ENCODE results near the gene MRPL24. TPM values are rescaled to one million over a fixed set of nuclear protein-coding genes. Genes with fewer than 3 reads are reported as not detected.

Gene MRPL24
- total and polyA plus RNA-seq, 4 donors: 26.7 to 120 (median 79.5) TPM

DNA sequence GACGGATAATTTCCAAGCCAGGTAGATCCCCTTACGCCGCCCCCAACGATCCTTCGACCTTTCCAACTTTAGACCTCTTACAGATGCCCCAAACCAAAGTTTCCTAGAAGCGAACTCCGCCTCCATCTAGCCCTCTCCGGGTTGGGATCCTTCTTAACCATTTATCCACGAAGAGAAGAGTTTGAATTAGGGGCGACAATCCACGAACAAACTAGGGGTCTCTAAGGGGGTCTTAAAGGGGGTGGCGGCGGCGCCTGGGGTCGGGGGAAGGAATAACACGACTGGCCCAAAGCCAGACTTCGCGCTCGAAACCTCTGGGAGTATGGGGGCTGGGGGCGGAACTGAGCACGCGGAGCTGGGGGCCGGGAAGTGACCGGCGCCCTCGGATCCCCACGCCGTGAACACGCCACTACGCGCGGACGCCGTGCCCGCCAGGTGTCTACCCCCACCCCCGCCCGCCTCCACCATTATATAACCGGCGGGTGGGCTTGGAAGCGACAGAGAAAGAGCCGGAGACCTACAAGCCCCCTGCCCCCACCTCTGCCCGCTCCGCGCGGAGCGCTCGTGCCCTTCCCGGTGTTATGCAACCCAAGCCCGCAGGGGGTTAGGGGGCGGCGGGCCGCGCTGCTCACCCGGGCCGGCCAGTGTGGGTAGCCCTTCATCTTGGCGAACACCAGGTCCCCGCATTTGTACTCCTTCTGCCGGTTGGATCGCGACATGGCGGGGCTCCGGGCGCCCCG is 10.0 kb upstream of the MRPL24 start:
- ATAC-seq (ENCODE audit: insufficient read depth, low FRiP score) (no peak), DNase-seq (peak; percentile 59 to 63 (median 60))
- no peaks in the 10 kb centered on the region for H3K9me3 ChIP-seq (ENCODE audit: control insufficient read depth in 4 of 4, insufficient read depth in 3 of 4, low read length in 3 of 4)
- TF ChIP-seq, protein P1, sequence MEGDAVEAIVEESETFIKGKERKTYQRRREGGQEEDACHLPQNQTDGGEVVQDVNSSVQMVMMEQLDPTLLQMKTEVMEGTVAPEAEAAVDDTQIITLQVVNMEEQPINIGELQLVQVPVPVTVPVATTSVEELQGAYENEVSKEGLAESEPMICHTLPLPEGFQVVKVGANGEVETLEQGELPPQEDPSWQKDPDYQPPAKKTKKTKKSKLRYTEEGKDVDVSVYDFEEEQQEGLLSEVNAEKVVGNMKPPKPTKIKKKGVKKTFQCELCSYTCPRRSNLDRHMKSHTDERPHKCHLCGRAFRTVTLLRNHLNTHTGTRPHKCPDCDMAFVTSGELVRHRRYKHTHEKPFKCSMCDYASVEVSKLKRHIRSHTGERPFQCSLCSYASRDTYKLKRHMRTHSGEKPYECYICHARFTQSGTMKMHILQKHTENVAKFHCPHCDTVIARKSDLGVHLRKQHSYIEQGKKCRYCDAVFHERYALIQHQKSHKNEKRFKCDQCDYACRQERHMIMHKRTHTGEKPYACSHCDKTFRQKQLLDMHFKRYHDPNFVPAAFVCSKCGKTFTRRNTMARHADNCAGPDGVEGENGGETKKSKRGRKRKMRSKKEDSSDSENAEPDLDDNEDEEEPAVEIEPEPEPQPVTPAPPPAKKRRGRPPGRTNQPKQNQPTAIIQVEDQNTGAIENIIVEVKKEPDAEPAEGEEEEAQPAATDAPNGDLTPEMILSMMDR (IDR thresholded peaks at IDR 0.05; ENCODE audit: control extremely low read depth, extremely low read depth): no peak
- H3K27ac ChIP-seq (ENCODE audit: low read depth in 1 of 2, low read length in 1 of 2): peak overlapping the region; percentile 92 to 93
- peaks cover 0 to under 1% (median 0%) of the 10 kb centered on the region in 4 donors for H3K36me3 ChIP-seq (ENCODE audit: control insufficient read depth in 4 of 4, insufficient read depth in 4 of 4, low read length in 4 of 4)
- 0% methylated on average over 49 to 64 of the region's 64 CpGs for WGBS, 2 donors
- H3K4me3 ChIP-seq: peak overlapping the region; percentile 83
- H3K27me3 ChIP-seq (ENCODE audit: control insufficient read depth in 3 of 3, insufficient read depth in 3 of 3, low read length in 2 of 3): no peaks in the 10 kb centered on the region
- H3K4me1 ChIP-seq (ENCODE audit: control insufficient read depth in 5 of 5, insufficient read depth in 5 of 5, low read length in 5 of 5): peaks cover 9 to 52% (median 22%) of the 10 kb centered on the region in 5 donors
- peak overlapping the region; percentile 65 to 80 for H3K9ac ChIP-seq (ENCODE audit: insufficient read depth in 1 of 2, low read length in 2 of 2)

GRCh38 chr1:156750191-156750672 is 9.3 kb upstream of the MRPL24 start:
- ATAC-seq (ENCODE audit: insufficient read depth, low FRiP score) (no peak), DNase-seq (no peak)
- H3K27ac ChIP-seq (ENCODE audit: low read depth in 1 of 2, low read length in 1 of 2): peak overlapping the region; percentile 92 to 93
- peak overlapping the region; percentile 83 for H3K4me3 ChIP-seq
- TF ChIP-seq, protein P1 (IDR thresholded peaks at IDR 0.05; ENCODE audit: control extremely low read depth, extremely low read depth): no peak
- peaks cover 0 to 7% (median 0%) of the 10 kb centered on the region in 4 donors for H3K36me3 ChIP-seq (ENCODE audit: control insufficient read depth in 4 of 4, insufficient read depth in 4 of 4, low read length in 4 of 4)
- H3K4me1 ChIP-seq (ENCODE audit: control insufficient read depth in 5 of 5, insufficient read depth in 5 of 5, low read length in 5 of 5): peaks cover 9 to 52% (median 22%) of the 10 kb centered on the region in 5 donors
- WGBS, 2 donors: 1 to 2% methylated on average over 5 of the region's 5 CpGs
- H3K9me3 ChIP-seq (ENCODE audit: control insufficient read depth in 4 of 4, insufficient read depth in 3 of 4, low read length in 3 of 4): no peaks in the 10 kb centered on the region
- peak overlapping the region; percentile 65 to 80 for H3K9ac ChIP-seq (ENCODE audit: insufficient read depth in 1 of 2, low read length in 2 of 2)
- no peaks in the 10 kb centered on the region for H3K27me3 ChIP-seq (ENCODE audit: control insufficient read depth in 3 of 3, insufficient read depth in 3 of 3, low read length in 2 of 3)

DNA sequence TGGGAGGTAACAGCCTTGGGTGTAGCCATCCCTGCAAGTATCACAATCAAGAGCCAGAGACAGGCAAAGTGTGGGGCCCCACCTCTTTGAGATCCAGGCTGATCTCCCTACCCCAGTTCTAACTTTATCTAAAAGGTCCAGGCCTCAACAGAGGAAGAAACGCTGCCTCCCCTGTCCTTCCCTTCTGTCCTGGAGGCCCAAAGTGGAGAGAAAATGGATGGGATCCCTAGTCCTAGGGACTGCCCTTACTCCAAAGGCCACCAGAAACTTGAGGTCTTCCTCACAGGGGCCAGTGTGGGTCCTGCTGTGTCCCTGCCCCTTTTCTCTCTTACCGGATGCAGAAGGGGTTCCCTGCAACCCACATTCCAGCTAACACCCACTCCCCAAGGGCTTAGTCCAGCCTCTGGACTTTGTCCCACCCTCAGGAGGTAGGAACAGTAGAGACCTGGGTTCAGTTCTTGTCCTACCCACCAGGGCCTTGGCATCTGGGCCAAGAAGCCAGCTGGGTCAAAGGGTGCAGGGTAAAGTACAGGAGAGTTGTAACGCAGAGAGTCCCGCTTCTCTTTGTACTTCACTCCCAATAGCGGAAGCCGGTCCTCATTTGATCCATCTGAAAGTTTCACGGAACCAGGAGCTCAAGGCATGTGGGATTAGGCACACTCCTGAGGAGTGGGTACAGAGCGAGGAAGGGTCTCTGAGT is 8.7 kb upstream of the MRPL24 start:
- 17 to 22% methylated on average over 8 of the region's 8 CpGs for WGBS, 2 donors
- peak overlapping the region in 1 of 2 donors; percentile 80 for H3K9ac ChIP-seq (ENCODE audit: insufficient read depth in 1 of 2, low read length in 2 of 2)
- DNase-seq (no peak), ATAC-seq (ENCODE audit: insufficient read depth, low FRiP score) (no peak)
- H3K4me1 ChIP-seq (ENCODE audit: control insufficient read depth in 5 of 5, insufficient read depth in 5 of 5, low read length in 5 of 5): peaks cover 9 to 52% (median 22%) of the 10 kb centered on the region in 5 donors
- TF ChIP-seq, protein P1 (IDR thresholded peaks at IDR 0.05; ENCODE audit: control extremely low read depth, extremely low read depth): no peak
- peaks cover 0 to 12% (median 3%) of the 10 kb centered on the region in 4 donors for H3K36me3 ChIP-seq (ENCODE audit: control insufficient read depth in 4 of 4, insufficient read depth in 4 of 4, low read length in 4 of 4)
- H3K9me3 ChIP-seq (ENCODE audit: control insufficient read depth in 4 of 4, insufficient read depth in 3 of 4, low read length in 3 of 4): no peaks in the 10 kb centered on the region
- peak overlapping the region; percentile 83 for H3K4me3 ChIP-seq
- H3K27me3 ChIP-seq (ENCODE audit: control insufficient read depth in 3 of 3, insufficient read depth in 3 of 3, low read length in 2 of 3): no peaks in the 10 kb centered on the region
- H3K27ac ChIP-seq (ENCODE audit: low read depth in 1 of 2, low read length in 1 of 2): peak overlapping the region; percentile 92 to 93
